ENCODE data around the gene APP. TPM values are rescaled to one million over a fixed set of nuclear protein-coding genes. Genes with fewer than 3 reads are reported as not detected.
A peak's percentile ranks its signal among the peaks of the same experiment; 100 is the strongest.

Gene APP
- total RNA-seq, 1 experiment from 2014 or later: 560 TPM

- peak overlapping the region; percentile 74; the same call in 1 of the 2 replicates for H3K27ac Mint-ChIP-seq
Measured at GRCh38 chr21:26011292-26011940, 159.2 kb downstream of the APP start.

GRCh38 chr21:26007951-26008498, 162.5 kb downstream of the APP start:
- ChIA-PET CTCF (interaction anchor here (0.6 to 1.0 kb wide), 2 partner anchors 107 to 163 kb away, joined by 4 read pairs; partner anchors contain the start of gene APP), POLR2A (interaction anchor here (0.9 kb wide), 1 partner anchor 8 kb away, joined by 4 read pairs; no protein-coding TSS in a partner anchor)
- no peak for DNase-seq (ENCODE audit: low spot score)
- Mint-ChIP-seq H3K9me3 (no peaks in the 10 kb centered on the region; the same call in 1 of the 2 replicates), H3K36me3 (peaks cover 18% of the 10 kb centered on the region), H3K4me1 (peaks cover 55% of the 10 kb centered on the region), H3K27ac (peak overlapping the region; percentile 77; the same call in 1 of the 2 replicates), H3K27me3 (ENCODE audit: low read depth) (no peaks in the 10 kb centered on the region), H3K4me3 (no peak overlapping the region)
- ATAC-seq: no peak
- TF ChIP-seq RORB (CRISPR knock-in tag; IDR thresholded peaks at IDR 0.05) (no peak), HMGXB4 (CRISPR knock-in tag; IDR thresholded peaks at IDR 0.05) (no peak), AR (CRISPR knock-in tag; IDR thresholded peaks at IDR 0.05) (no peak), MXD4 (CRISPR knock-in tag; IDR thresholded peaks at IDR 0.05; ENCODE audit: borderline replicate concordance) (no peak), NFATC4 (CRISPR knock-in tag; IDR thresholded peaks at IDR 0.05) (no peak), ATF3 (CRISPR knock-in tag; conservative IDR thresholded peaks at IDR 0.05) (no peak), USF2 (CRISPR knock-in tag; IDR thresholded peaks at IDR 0.05) (no peak), JAZF1 (CRISPR knock-in tag; IDR thresholded peaks at IDR 0.05) (no peak), SOX15 (CRISPR knock-in tag; IDR thresholded peaks at IDR 0.05) (no peak), E2F5 (CRISPR knock-in tag; IDR thresholded peaks at IDR 0.05) (no peak), FOXP4 (CRISPR knock-in tag; IDR thresholded peaks at IDR 0.05) (no peak), ESRRA (CRISPR knock-in tag; IDR thresholded peaks at IDR 0.05; ENCODE audit: borderline replicate concordance) (no peak), ZNF416 (CRISPR knock-in tag; IDR thresholded peaks at IDR 0.05) (no peak)

More at GRCh38 chr21:26011292-26011940, 159.2 kb downstream of the APP start:
- H3K4me1 Mint-ChIP-seq: peaks cover 64% of the 10 kb centered on the region
- H3K27me3 Mint-ChIP-seq (ENCODE audit: low read depth): no peaks in the 10 kb centered on the region
- H3K36me3 Mint-ChIP-seq: peaks cover 7% of the 10 kb centered on the region; the same call in 1 of the 2 replicates
- no peak for TF ChIP-seq ZNF121 (CRISPR knock-in tag; IDR thresholded peaks at IDR 0.05)
- TF ChIP-seq OVOL2 (CRISPR knock-in tag; IDR thresholded peaks at IDR 0.05; ENCODE audit: borderline replicate concordance): no peak
- no peak for TF ChIP-seq TEAD4 (CRISPR knock-in tag; IDR thresholded peaks at IDR 0.05)
- no peak for TF ChIP-seq E2F5 (CRISPR knock-in tag; IDR thresholded peaks at IDR 0.05)
- TF ChIP-seq MLX (CRISPR knock-in tag; IDR thresholded peaks at IDR 0.05): no peak
- no peak for TF ChIP-seq ZNF512 (CRISPR knock-in tag; IDR thresholded peaks at IDR 0.05; ENCODE audit: borderline replicate concordance)
- ATAC-seq (peak; percentile 50), DNase-seq (ENCODE audit: low spot score) (no peak)
- no peak overlapping the region for H3K4me3 Mint-ChIP-seq
- CTCF ChIA-PET: interaction anchor here (0.6 kb wide), 1 partner anchor 160 kb away, joined by 4 read pairs; no protein-coding TSS in a partner anchor
- POLR2A ChIA-PET: interaction anchor here (0.6 kb wide), 1 partner anchor 417 kb away, joined by 4 read pairs; no protein-coding TSS in a partner anchor
- no peaks in the 10 kb centered on the region for H3K9me3 Mint-ChIP-seq
